ENCODE data around the gene GPR143.

GRCh38 chrX:9789555-9789954 is 23.9 kb upstream of the GPR143 start:
- TF ChIP-seq TAF1 (IDR thresholded peaks at IDR 0.05; ENCODE audit: borderline replicate concordance, insufficient read depth, low read length) = no peak
- TF ChIP-seq REST (IDR thresholded peaks at IDR 0.05; ENCODE audit: insufficient read depth in 1 of 2, low read depth in 2 of 2, low read length in 2 of 2) = no peak
- TF ChIP-seq POLR2AphosphoS5 (IDR thresholded peaks at IDR 0.05; ENCODE audit: low read depth, low read length) = no peak
- no peak for TF ChIP-seq SIN3A (IDR thresholded peaks at IDR 0.05; ENCODE audit: borderline replicate concordance, insufficient read depth, low read length)

All from PFSK-1 (cell line).